Immature natural killer cell (primary cell): ENCODE results near the gene MRGPRD. TPM values are rescaled to one million over a fixed set of nuclear protein-coding genes. Genes with fewer than 3 reads are reported as not detected.

ENCODE experiments used
- DNase-seq, 3 donors: peaks; one replicate each; pipeline ENCODE4 v3.0.0; 2022; ENCODE audit warnings: mixed read lengths in 1 of 3
- H3K27ac Mint-ChIP-seq, 6 donors: one replicate each; pipeline ENCODE4 v1.8.0; 2020; ENCODE audit warnings: mixed read lengths in 6 of 6, mild to moderate bottlenecking in 5 of 6, inconsistent platforms in 4 of 6, moderate library complexity in 3 of 6
- H3K27me3 Mint-ChIP-seq, 3 donors: one replicate each; pipeline ENCODE4 v1.8.0; 2020 to 2021; ENCODE audit warnings: low read depth in 3 of 3, mild to moderate bottlenecking in 3 of 3, mixed read lengths in 3 of 3, moderate library complexity in 3 of 3, inconsistent platforms in 1 of 3
- H3K36me3 Mint-ChIP-seq, 3 donors: one replicate each; pipeline ENCODE4 v1.8.0; 2020; ENCODE audit warnings: mixed read lengths in 3 of 3, inconsistent platforms in 2 of 3, mild to moderate bottlenecking in 2 of 3
- H3K4me1 Mint-ChIP-seq, 2 donors: one replicate each; pipeline ENCODE4 v1.8.0; 2020; ENCODE audit warnings: inconsistent platforms in 2 of 2, mild to moderate bottlenecking in 2 of 2, mixed read lengths in 2 of 2, moderate library complexity in 1 of 2
- H3K4me3 Mint-ChIP-seq, 5 donors: one replicate each; pipeline ENCODE4 v1.8.0; 2020; ENCODE audit warnings: mild to moderate bottlenecking in 5 of 5, mixed read lengths in 5 of 5, inconsistent platforms in 3 of 5, moderate library complexity in 3 of 5
- H3K9me3 Mint-ChIP-seq, 6 donors: one replicate each; pipeline ENCODE4 v1.8.0; 2020; ENCODE audit warnings: mild to moderate bottlenecking in 6 of 6, mixed read lengths in 6 of 6, inconsistent platforms in 4 of 6, moderate library complexity in 3 of 6
- polyA plus RNA-seq, 3 donors: library from polyadenylated mRNA; unstranded; fragments of 300-500 nt; fragmentation: Illumina TruSeq; gene quantifications; one replicate each; pipeline ENCODE4 v1.2.3, GENCODE V29; 2021

The MRGPRD gene
- polyA plus RNA-seq, 3 donors from 2014 or later: not detected

GRCh38 chr11:68948935-68949334 lies 31.9 kb downstream of the MRGPRD start:
- Mint-ChIP-seq H3K4me1 (no peaks in the 10 kb centered on the region), H3K4me3 (no peak overlapping the region), H3K27ac (no peak overlapping the region)

GRCh38 chr11:68948496-68948895 lies 32.3 kb downstream of the MRGPRD start:
- Mint-ChIP-seq H3K4me1 (no peaks in the 10 kb centered on the region), H3K9me3 (no peaks in the 10 kb centered on the region), H3K27ac (peak overlapping the region in 1 of 6 donors; percentile 6), H3K36me3 (no peaks in the 10 kb centered on the region), H3K4me3 (no peak overlapping the region), H3K27me3 (no peaks in the 10 kb centered on the region)
- DNase-seq: no peak

More at GRCh38 chr11:68948935-68949334, 31.9 kb downstream of the MRGPRD start:
- Mint-ChIP-seq H3K9me3 (no peaks in the 10 kb centered on the region), H3K36me3 (peaks cover 0 to under 1% (median 0%) of the 10 kb centered on the region in 3 donors), H3K27me3 (peaks cover 0 to 2% (median 0%) of the 10 kb centered on the region in 3 donors)
- DNase-seq: no peak

- Mint-ChIP-seq H3K36me3 (no peaks in the 10 kb centered on the region), H3K4me1 (no peaks in the 10 kb centered on the region), H3K4me3 (no peak overlapping the region), H3K27ac (no peak overlapping the region), H3K9me3 (no peaks in the 10 kb centered on the region), H3K27me3 (no peaks in the 10 kb centered on the region)
- DNase-seq: no peak
Observed at GRCh38 chr11:68947151-68947550, 33.6 kb downstream of the MRGPRD start.

- Mint-ChIP-seq H3K27me3 (no peaks in the 10 kb centered on the region), H3K9me3 (no peaks in the 10 kb centered on the region)
- DNase-seq: no peak
Observed at GRCh38 chr11:68946416-68947090, 34.2 kb downstream of the MRGPRD start.

GRCh38 chr11:68942751-68943271 lies 38.0 kb downstream of the MRGPRD start:
- H3K9me3 Mint-ChIP-seq: no peaks in the 10 kb centered on the region
- H3K36me3 Mint-ChIP-seq: peaks cover 0 to 3% (median 0%) of the 10 kb centered on the region in 3 donors
- peaks cover 0 to 2% of the 10 kb centered on the region in 2 donors for H3K4me1 Mint-ChIP-seq
- DNase-seq: no peak
- H3K27me3 Mint-ChIP-seq: no peaks in the 10 kb centered on the region
- no peak overlapping the region for H3K4me3 Mint-ChIP-seq
- no peak overlapping the region for H3K27ac Mint-ChIP-seq

More at GRCh38 chr11:68946416-68947090, 34.2 kb downstream of the MRGPRD start:
- no peak overlapping the region for H3K27ac Mint-ChIP-seq
- no peak overlapping the region for H3K4me3 Mint-ChIP-seq
- H3K36me3 Mint-ChIP-seq: no peaks in the 10 kb centered on the region
- no peaks in the 10 kb centered on the region for H3K4me1 Mint-ChIP-seq

- no peak overlapping the region for H3K4me3 Mint-ChIP-seq
- H3K27ac Mint-ChIP-seq: no peak overlapping the region
Observed at GRCh38 chr11:68942095-68942620, 38.6 kb downstream of the MRGPRD start.

GRCh38 chr11:68941324-68942094 lies 39.3 kb downstream of the MRGPRD start:
- Mint-ChIP-seq H3K27ac (no peak overlapping the region), H3K4me1 (peaks cover 0 to 2% of the 10 kb centered on the region in 2 donors), H3K36me3 (peaks cover 0 to 3% (median 0%) of the 10 kb centered on the region in 3 donors), H3K27me3 (no peaks in the 10 kb centered on the region), H3K9me3 (no peaks in the 10 kb centered on the region), H3K4me3 (no peak overlapping the region)
- DNase-seq: no peak

More at GRCh38 chr11:68942095-68942620, 38.6 kb downstream of the MRGPRD start:
- no peaks in the 10 kb centered on the region for H3K27me3 Mint-ChIP-seq
- peaks cover 0 to 2% of the 10 kb centered on the region in 2 donors for H3K4me1 Mint-ChIP-seq
- DNase-seq: no peak
- peaks cover 0 to 3% (median 0%) of the 10 kb centered on the region in 3 donors for H3K36me3 Mint-ChIP-seq
- no peaks in the 10 kb centered on the region for H3K9me3 Mint-ChIP-seq

- DNase-seq: no peak
- H3K27ac Mint-ChIP-seq: no peak overlapping the region
- H3K36me3 Mint-ChIP-seq: peaks cover 0 to 3% (median 0%) of the 10 kb centered on the region in 3 donors
- no peaks in the 10 kb centered on the region for H3K27me3 Mint-ChIP-seq
- H3K9me3 Mint-ChIP-seq: no peaks in the 10 kb centered on the region
- H3K4me3 Mint-ChIP-seq: no peak overlapping the region
- H3K4me1 Mint-ChIP-seq: peaks cover 0 to 2% of the 10 kb centered on the region in 2 donors
Observed at GRCh38 chr11:68940651-68941323, 40.0 kb downstream of the MRGPRD start.

- H3K36me3 Mint-ChIP-seq: peaks cover 0 to 6% (median 0%) of the 10 kb centered on the region in 3 donors
- no peak overlapping the region for H3K27ac Mint-ChIP-seq
- H3K4me1 Mint-ChIP-seq: peaks cover 0 to 2% of the 10 kb centered on the region in 2 donors
- no peak for DNase-seq
- no peaks in the 10 kb centered on the region for H3K9me3 Mint-ChIP-seq
- H3K27me3 Mint-ChIP-seq: no peaks in the 10 kb centered on the region
- no peak overlapping the region for H3K4me3 Mint-ChIP-seq
Observed at GRCh38 chr11:68939583-68940555, 40.9 kb downstream of the MRGPRD start.

- Mint-ChIP-seq H3K27me3 (no peaks in the 10 kb centered on the region), H3K27ac (peak overlapping the region in 1 of 6 donors; percentile 31)
Observed at GRCh38 chr11:68938816-68939582, 41.8 kb downstream of the MRGPRD start.

GRCh38 chr11:68938088-68938487 lies 42.7 kb downstream of the MRGPRD start:
- Mint-ChIP-seq H3K36me3 (peaks cover 0 to 6% (median 0%) of the 10 kb centered on the region in 3 donors), H3K4me1 (peaks cover 0 to 2% of the 10 kb centered on the region in 2 donors), H3K9me3 (no peaks in the 10 kb centered on the region), H3K27ac (no peak overlapping the region), H3K27me3 (no peaks in the 10 kb centered on the region), H3K4me3 (no peak overlapping the region)
- DNase-seq: no peak

More at GRCh38 chr11:68938816-68939582, 41.8 kb downstream of the MRGPRD start:
- DNase-seq: no peak
- no peaks in the 10 kb centered on the region for H3K9me3 Mint-ChIP-seq
- H3K36me3 Mint-ChIP-seq: peaks cover 0 to 6% (median 0%) of the 10 kb centered on the region in 3 donors
- no peak overlapping the region for H3K4me3 Mint-ChIP-seq
- peaks cover 0 to 2% of the 10 kb centered on the region in 2 donors for H3K4me1 Mint-ChIP-seq
